Measurements from ENCODE around the gene TMPRSS4. TPM values are rescaled to one million over a fixed set of nuclear protein-coding genes. Genes with fewer than 3 reads are reported as not detected.

Gene TMPRSS4
- total RNA-seq, 1 experiment from 2014 or later: 1.5 TPM

GRCh38 chr11:118042141-118042540, 34.7 kb upstream of the TMPRSS4 start:
- H3K27me3 ChIP-seq (ENCODE audit: insufficient read depth, low read length): peaks cover 15% of the 10 kb centered on the region
- H3K9ac ChIP-seq (ENCODE audit: low read length): no peak overlapping the region
- ATAC-seq (no peak), DNase-seq (ENCODE audit: low read depth, low spot score) (no peak)
- no peaks in the 10 kb centered on the region for H3K9me3 ChIP-seq (ENCODE audit: control insufficient read depth in 1 of 2, insufficient read depth in 1 of 2, low read depth in 1 of 2, low read length in 2 of 2)
- no peaks in the 10 kb centered on the region for H3K36me3 ChIP-seq (ENCODE audit: control insufficient read depth in 1 of 2, insufficient read depth in 2 of 2, low read length in 2 of 2)
- CTCF ChIA-PET: no interaction called here
- no peak overlapping the region for H3K4me2 ChIP-seq (ENCODE audit: low read length)
- H3K4me3 ChIP-seq (replicated peaks in 1 of 2; ENCODE audit: low read depth in 1 of 2, low read length in 2 of 2): no peak overlapping the region
- BruUV-seq (replicated peaks): no TSS peak
- RAD21 ChIA-PET (ENCODE audit: low non-redundant PET in 1 of 2, low total read pairs in 2 of 2, uncharacterized antibody in 2 of 2, unreplicated experiment in 2 of 2): no interaction called here
- no peaks in the 10 kb centered on the region for H4K20me1 ChIP-seq (ENCODE audit: insufficient read depth)
- H3K79me2 ChIP-seq (ENCODE audit: insufficient read depth, low read length): no peaks in the 10 kb centered on the region
- intact Hi-C loops (cut with micrococcal nuclease): no loop called here
- H3K9me2 ChIP-seq (ENCODE audit: insufficient read depth): no peaks in the 10 kb centered on the region
- H2AFZ ChIP-seq (ENCODE audit: low read depth, low read length, poor library complexity, severe bottlenecking): no peak overlapping the region
- no peaks in the 10 kb centered on the region for H3K4me1 ChIP-seq (ENCODE audit: control insufficient read depth in 1 of 2, insufficient read depth in 2 of 2, low read length in 2 of 2)
- POLR2A ChIA-PET: no interaction called here
- no peak overlapping the region for H3K27ac ChIP-seq (ENCODE audit: low read depth, low read length)
- no peak for TF ChIP-seq SRF (IDR thresholded peaks at IDR 0.05; ENCODE audit: low read depth)
- no peak for TF ChIP-seq CTCF (IDR thresholded peaks at IDR 0.05 in 2 of 3, conservative IDR thresholded peaks at IDR 0.05 in 1 of 3; ENCODE audit: borderline replicate concordance in 1 of 3, insufficient read depth in 1 of 3, low read depth in 2 of 3, low read length in 2 of 3)
- no peak for TF ChIP-seq ATF3 (IDR thresholded peaks at IDR 0.05)
- TF ChIP-seq SP1 (IDR thresholded peaks at IDR 0.05; ENCODE audit: low read depth): no peak

GRCh38 chr11:118042796-118043195, 34.1 kb upstream of the TMPRSS4 start:
- CTCF ChIA-PET: no interaction called here
- no peak for ATAC-seq
- intact Hi-C loops (cut with micrococcal nuclease): no loop called here

More at GRCh38 chr11:118042796-118043195, 34.1 kb upstream of the TMPRSS4 start:
- Histone ChIP-seq H3K4me1 (ENCODE audit: control insufficient read depth in 1 of 2, insufficient read depth in 2 of 2, low read length in 2 of 2) (no peaks in the 10 kb centered on the region), H3K4me3 (replicated peaks in 1 of 2; ENCODE audit: low read depth in 1 of 2, low read length in 2 of 2) (no peak overlapping the region), H3K9ac (ENCODE audit: low read length) (no peak overlapping the region), H2AFZ (ENCODE audit: low read depth, low read length, poor library complexity, severe bottlenecking) (no peak overlapping the region), H3K36me3 (ENCODE audit: control insufficient read depth in 1 of 2, insufficient read depth in 2 of 2, low read length in 2 of 2) (no peaks in the 10 kb centered on the region), H3K4me2 (ENCODE audit: low read length) (no peak overlapping the region), H4K20me1 (ENCODE audit: insufficient read depth) (no peaks in the 10 kb centered on the region), H3K9me2 (ENCODE audit: insufficient read depth) (no peaks in the 10 kb centered on the region), H3K27me3 (ENCODE audit: insufficient read depth, low read length) (peaks cover 15% of the 10 kb centered on the region), H3K9me3 (ENCODE audit: control insufficient read depth in 1 of 2, insufficient read depth in 1 of 2, low read depth in 1 of 2, low read length in 2 of 2) (no peaks in the 10 kb centered on the region), H3K27ac (ENCODE audit: low read depth, low read length) (no peak overlapping the region), H3K79me2 (ENCODE audit: insufficient read depth, low read length) (no peaks in the 10 kb centered on the region)
- ChIA-PET POLR2A (no interaction called here), RAD21 (ENCODE audit: low non-redundant PET in 1 of 2, low total read pairs in 2 of 2, uncharacterized antibody in 2 of 2, unreplicated experiment in 2 of 2) (no interaction called here)
- no TSS peak for BruUV-seq (replicated peaks)
- TF ChIP-seq POLR2A (IDR thresholded peaks at IDR 0.05; ENCODE audit: borderline replicate concordance, extremely low read depth, insufficient read depth, insufficient read length) (no peak), REST (IDR thresholded peaks at IDR 0.05; ENCODE audit: low read depth) (no peak), EGR1 (IDR thresholded peaks at IDR 0.05; ENCODE audit: low read depth) (no peak), FOSL1 (IDR thresholded peaks at IDR 0.05; ENCODE audit: low read depth) (no peak)
- no peak for DNase-seq (ENCODE audit: low read depth, low spot score)

Data from HCT116 (cell line).